NK-92 (cell line): Measurements from ENCODE around the gene PRSS21.

Experiments
- DNase-seq: peaks from one replicate; lab custom pipeline; 2025; ENCODE audit not compliant: unreplicated experiment; lab: John Stamatoyannopoulos, UW

Gene PRSS21

GRCh38 chr16:2816751-2817339 lies at the start of gene PRSS21:
Gene PRSS21, plus strand, starts transcription at chr16:2817237. Its CDS starts 32 bp downstream, at chr16:2817269.
- DNase-seq = no peak

GRCh38 chr16:2767891-2768290 lies 49.1 kb upstream of the PRSS21 start:
- no peak for DNase-seq

- DNase-seq = no peak
Observed at GRCh38 chr16:2768403-2769089, 48.5 kb upstream of the PRSS21 start.

GRCh38 chr16:2769100-2769529 lies 47.9 kb upstream of the PRSS21 start:
- DNase-seq = no peak

- DNase-seq = no peak
Observed at GRCh38 chr16:2769675-2770056, 47.4 kb upstream of the PRSS21 start.

- no peak for DNase-seq
Observed at GRCh38 chr16:2770057-2770951, 46.7 kb upstream of the PRSS21 start.

- no peak for DNase-seq
Observed at GRCh38 chr16:2771496-2772402, 45.3 kb upstream of the PRSS21 start.

- DNase-seq = no peak
Observed at GRCh38 chr16:2773188-2773968, 43.7 kb upstream of the PRSS21 start.

GRCh38 chr16:2774161-2774891 lies 42.7 kb upstream of the PRSS21 start:
- no peak for DNase-seq

- DNase-seq = no peak
Observed at GRCh38 chr16:2775131-2775716, 41.8 kb upstream of the PRSS21 start.

- no peak for DNase-seq
Observed at GRCh38 chr16:2775765-2776499, 41.1 kb upstream of the PRSS21 start.

GRCh38 chr16:2776500-2777139 lies 40.4 kb upstream of the PRSS21 start:
- DNase-seq = no peak

- no peak for DNase-seq
Observed at GRCh38 chr16:2777231-2777902, 39.7 kb upstream of the PRSS21 start, which contains the start of gene ELOB. Gene ELOB, minus strand, starts transcription at chr16:2777280. Its CDS starts 41 bp downstream, at chr16:2777239.

- DNase-seq = no peak
Observed at GRCh38 chr16:2777903-2778629, 39.0 kb upstream of the PRSS21 start.

- no peak for DNase-seq
Observed at GRCh38 chr16:2778630-2778958, 38.4 kb upstream of the PRSS21 start.

- DNase-seq = no peak
Observed at GRCh38 chr16:2779151-2779920, 37.7 kb upstream of the PRSS21 start.
